Fibroblast of lung (primary cell): ENCODE measurements around the gene MBD5.

Experiments used
- CTCF ChIP-seq, 2 donors: IDR thresholded peaks in 1 of 2; conservative IDR thresholded peaks in 1 of 2; 1 replicate in 1 of 2; 2 replicates in 1 of 2; pipeline ENCODE4 v1.5.1; 2011 to 2012; ENCODE audit warnings: low read length in 2 of 2, control low read depth in 1 of 2, inconsistent platforms in 1 of 2, low read depth in 1 of 2, mild to moderate bottlenecking in 1 of 2
- EZH2 ChIP-seq: IDR thresholded peaks from 2 replicates; pipeline ENCODE4 v1.5.1; 2012; ENCODE audit warnings: low read length, control low read depth, mild to moderate bottlenecking; ENCODE audit errors: missing control alignments

- TF ChIP-seq CTCF (conservative IDR thresholded peaks at IDR 0.05 in 1 of 2, IDR thresholded peaks at IDR 0.05 in 1 of 2; ENCODE audit: low read depth in 1 of 2, low read length in 2 of 2) (no peak), EZH2 (no peak)
Observed at GRCh38 chr2:148044322-148044721, 23.4 kb downstream of the MBD5 start.
